Stimulated activated CD8-positive, alpha-beta memory T cell treated with anti-CD3 and anti-CD28 coated beads, Interleukin-7, amount 100 ng/mL, for 1 hour (primary cell): ENCODE results near the gene MED17.

Source experiments
- DNase-seq, 2 donors: peaks; one replicate each; pipeline ENCODE4 v3.0.0-alpha.2; 2020; ENCODE audit warnings: low read depth in 2 of 2

Gene MED17

DNA sequence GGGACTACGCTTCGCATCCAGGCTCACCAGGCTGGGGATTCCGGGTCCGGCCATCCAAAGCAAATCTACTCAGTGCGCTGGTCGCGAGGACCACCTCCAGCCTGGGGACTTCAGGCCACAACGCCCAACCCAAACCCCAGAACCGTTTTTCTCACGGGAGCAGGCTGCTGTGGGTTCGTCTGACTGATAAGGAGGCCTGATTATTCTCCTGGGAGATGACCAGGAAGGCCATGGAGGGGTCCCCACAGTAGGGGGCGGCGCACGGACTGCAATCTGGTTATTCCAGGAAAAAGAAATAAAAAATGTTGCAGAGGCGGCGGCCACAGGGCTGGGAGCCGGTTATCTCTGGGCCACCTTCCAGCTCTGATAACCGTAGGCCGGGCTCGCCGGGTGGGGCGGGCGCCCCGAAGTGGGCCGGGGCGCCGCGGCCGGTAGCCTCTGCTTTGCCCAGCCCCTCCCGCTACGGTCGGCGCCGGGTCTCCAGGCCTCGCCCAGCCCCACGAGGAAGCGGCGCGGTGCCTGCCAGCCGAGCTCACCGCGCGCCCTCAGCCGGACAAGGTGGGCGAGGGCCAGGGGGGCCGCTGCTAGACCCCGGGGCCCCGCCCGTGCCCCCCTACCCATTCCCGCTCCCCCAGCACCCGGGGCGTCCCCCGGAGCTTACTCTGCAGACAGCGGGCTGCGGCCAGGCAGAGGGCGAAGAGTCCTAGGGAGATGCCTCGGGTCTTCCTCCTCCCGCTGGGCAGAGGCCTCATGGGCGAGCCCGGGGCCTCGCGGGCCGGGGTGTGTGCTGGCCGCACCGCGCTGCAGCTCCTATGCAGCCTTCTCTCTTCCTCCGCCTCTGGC lies 65.9 kb downstream of the MED17 start:
- DNase-seq: no peak

DNA sequence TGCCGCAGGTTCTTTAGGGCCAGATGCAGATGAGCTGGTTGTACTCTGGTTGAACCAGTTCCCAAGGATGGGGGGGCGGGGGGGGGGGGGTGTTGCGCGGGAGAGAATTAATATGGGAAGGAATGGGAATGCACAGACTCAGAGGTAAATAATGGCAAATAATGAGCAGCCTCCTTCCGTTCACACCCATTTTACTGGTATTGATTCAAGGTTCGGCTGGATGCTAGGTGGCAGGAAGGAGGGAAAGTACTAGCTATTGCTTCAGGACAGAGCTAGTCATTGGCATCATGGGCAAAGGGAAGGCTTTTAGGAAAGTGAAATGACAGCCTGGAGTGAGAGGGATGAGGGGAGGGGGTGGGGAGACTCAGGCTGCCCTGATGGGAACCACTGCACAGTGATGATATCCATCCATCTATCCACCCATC lies 66.5 kb downstream of the MED17 start, which contains the start of gene VSTM5:
Gene VSTM5 (minus strand): TSS at position 25 of the 425 bp plus-strand sequence. CDS start 116 bp downstream, outside the sequence.
- no peak for DNase-seq

DNA sequence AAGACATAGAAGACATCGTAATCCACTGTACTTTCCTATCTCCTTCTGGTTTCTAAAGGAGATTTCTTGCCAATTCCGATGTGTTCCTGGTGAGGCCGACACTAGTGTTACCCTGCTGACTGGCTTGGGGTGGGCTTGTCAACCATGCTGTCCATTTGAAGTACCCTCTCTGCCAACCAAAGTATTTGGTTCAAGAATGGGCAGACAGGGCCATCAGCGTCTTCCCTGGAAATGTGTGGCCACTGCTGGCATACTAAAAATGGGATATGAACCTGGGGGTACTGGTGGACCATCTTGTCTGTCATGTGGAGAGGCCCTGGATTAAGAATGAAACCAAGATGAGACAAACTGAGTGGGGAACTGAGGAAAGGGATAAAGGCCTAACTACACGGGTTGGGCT lies 68.2 kb downstream of the MED17 start:
- no peak for DNase-seq

DNA sequence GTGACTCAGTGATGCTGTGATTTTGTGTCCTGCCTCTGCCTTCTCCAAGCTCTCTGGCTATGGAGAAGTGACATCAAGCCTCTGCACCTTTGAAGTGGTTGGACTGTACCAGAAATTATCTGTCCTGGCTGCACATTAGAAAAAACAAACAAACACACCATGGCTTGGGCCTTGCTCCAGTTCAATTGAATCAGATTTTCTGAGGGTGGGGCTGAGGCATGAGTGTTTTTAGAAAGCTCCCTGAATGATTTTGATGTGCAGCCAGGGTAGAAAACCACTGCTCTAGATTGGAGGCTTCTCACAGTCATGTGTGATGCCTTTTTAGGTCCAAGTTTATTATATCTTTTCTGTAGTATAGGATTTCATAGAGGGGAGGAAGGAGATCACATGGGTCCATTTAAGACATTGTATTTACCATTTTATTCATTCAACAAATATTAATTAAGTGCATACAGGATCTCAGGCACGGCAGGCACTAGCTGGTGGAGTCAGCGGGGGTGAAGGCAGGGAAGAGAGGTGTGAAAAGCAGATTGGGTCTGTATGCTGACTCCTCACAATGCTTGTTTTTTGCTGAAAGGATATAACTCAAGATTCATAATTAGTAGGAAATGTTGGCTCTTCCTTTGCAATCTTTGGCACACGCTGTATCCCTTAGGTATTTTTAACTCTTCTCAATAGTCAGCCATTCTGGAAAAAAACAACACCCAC lies 73.5 kb downstream of the MED17 start:
- no peak for DNase-seq

DNA sequence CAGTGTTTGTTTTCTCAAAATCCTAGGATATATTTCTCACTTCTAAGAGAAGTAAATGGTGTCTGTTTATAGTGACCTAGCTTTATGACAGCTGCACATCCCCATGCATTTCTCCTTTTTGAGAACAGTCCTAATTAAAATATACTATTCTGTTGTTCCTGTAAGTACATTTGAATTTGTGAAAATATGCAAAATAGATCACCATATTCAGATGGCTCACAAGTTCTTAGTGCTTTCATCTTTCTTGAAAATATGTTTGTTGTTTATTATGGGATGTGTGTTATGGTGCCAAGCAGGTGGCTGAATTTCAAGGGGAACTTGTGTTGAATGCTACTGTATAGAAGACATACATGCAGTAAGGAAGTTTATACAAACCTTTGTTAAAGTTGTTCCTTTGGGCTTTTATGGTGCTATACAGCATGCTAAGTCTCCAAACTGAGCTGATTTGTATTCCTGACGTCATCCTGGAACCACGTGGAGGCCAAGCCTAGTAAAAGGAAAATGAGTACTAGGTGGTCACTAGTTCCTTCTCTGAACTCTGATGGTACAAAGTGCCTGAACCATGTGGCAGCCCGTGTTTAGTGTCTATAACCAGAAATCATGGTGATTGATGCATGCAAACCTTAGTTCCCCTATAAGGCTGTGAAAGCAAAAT lies 74.2 kb downstream of the MED17 start:
- no peak for DNase-seq

DNA sequence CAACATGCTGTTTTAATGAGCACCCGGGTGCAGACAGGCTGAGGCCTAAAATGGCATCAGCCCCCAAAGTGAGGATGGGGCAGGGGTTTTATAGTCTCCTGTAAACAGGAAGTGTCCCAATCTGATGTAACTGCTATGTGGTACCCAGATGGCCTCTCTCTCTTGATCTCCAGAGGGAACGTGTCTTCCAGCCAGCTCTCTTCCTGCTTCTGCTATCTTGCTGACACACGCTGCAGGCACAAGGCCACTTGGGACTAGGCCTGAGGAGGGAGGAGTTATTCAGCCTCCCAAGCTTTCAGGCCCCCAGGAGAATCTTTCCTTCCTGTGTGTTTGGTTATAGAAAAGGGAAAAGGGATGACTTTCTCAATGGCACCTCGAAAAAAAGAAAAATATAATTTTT lies 77.7 kb downstream of the MED17 start:
- no peak for DNase-seq
